HL-60/S4 (cell line): ENCODE results near the gene ZDHHC14.

Source experiments
- in situ Hi-C: fragments of 300-500 bp; cut with MboI; formaldehyde crosslinking; loops from 2 replicates; pipeline ENCODE4 v1.14.3; 2022; ENCODE audit warnings: low sequenced_read_pairs

The ZDHHC14 gene

GRCh38 chr6:157438611-157439111 is 57.7 kb downstream of the ZDHHC14 start:
- in situ Hi-C loops, result no loop called here

- in situ Hi-C loops, result no loop called here
Measured at GRCh38 chr6:157440171-157440570, 59.2 kb downstream of the ZDHHC14 start.

GRCh38 chr6:157442291-157442690 is 61.3 kb downstream of the ZDHHC14 start:
- in situ Hi-C loops, result no loop called here

GRCh38 chr6:157443066-157443800 is 62.2 kb downstream of the ZDHHC14 start:
- in situ Hi-C loops, result no loop called here

- in situ Hi-C loops, result no loop called here
Measured at GRCh38 chr6:157445277-157446009, 64.5 kb downstream of the ZDHHC14 start.

GRCh38 chr6:157447735-157448134 is 66.7 kb downstream of the ZDHHC14 start:
- in situ Hi-C loops, result no loop called here

GRCh38 chr6:157449610-157450009 is 68.6 kb downstream of the ZDHHC14 start:
- in situ Hi-C loops, result no loop called here

- in situ Hi-C loops, result no loop called here
Measured at GRCh38 chr6:157450931-157451742, 70.1 kb downstream of the ZDHHC14 start.

- in situ Hi-C loops, result no loop called here
Measured at GRCh38 chr6:157452096-157452495, 71.1 kb downstream of the ZDHHC14 start.

- in situ Hi-C loops, result no loop called here
Measured at GRCh38 chr6:157453131-157453530, 72.1 kb downstream of the ZDHHC14 start.

GRCh38 chr6:157453978-157454377 is 73.0 kb downstream of the ZDHHC14 start:
- in situ Hi-C loops, result no loop called here

GRCh38 chr6:157454762-157455714 is 74.0 kb downstream of the ZDHHC14 start:
- in situ Hi-C loops, result no loop called here

- in situ Hi-C loops, result no loop called here
Measured at GRCh38 chr6:157455731-157456523, 74.9 kb downstream of the ZDHHC14 start.

- in situ Hi-C loops, result no loop called here
Measured at GRCh38 chr6:157456524-157456829, 75.5 kb downstream of the ZDHHC14 start.

GRCh38 chr6:157457787-157458186 is 76.8 kb downstream of the ZDHHC14 start:
- in situ Hi-C loops, result no loop called here

GRCh38 chr6:157459327-157459726 is 78.3 kb downstream of the ZDHHC14 start:
- in situ Hi-C loops, result no loop called here

- in situ Hi-C loops, result no loop called here
Measured at GRCh38 chr6:157460182-157460999, 79.4 kb downstream of the ZDHHC14 start.

- in situ Hi-C loops, result no loop called here
Measured at GRCh38 chr6:157461000-157461915, 80.3 kb downstream of the ZDHHC14 start.
